ENCODE results near the gene TMEM8B.

Gene TMEM8B

GRCh38 chr9:35831040-35831439 is 2.0 kb downstream of the TMEM8B start:
- no peak overlapping the region for H3K9ac ChIP-seq (ENCODE audit: low read depth, low read length)
- no peak overlapping the region for H3K4me2 ChIP-seq (ENCODE audit: low read length)
- no peaks in the 10 kb centered on the region for H3K36me3 ChIP-seq (ENCODE audit: insufficient read depth, low read length)
- no peaks in the 10 kb centered on the region for H3K27me3 ChIP-seq (ENCODE audit: control insufficient read depth, insufficient read depth, low read length)
- peaks cover 38% of the 10 kb centered on the region for H3K4me1 ChIP-seq (ENCODE audit: control insufficient read depth, insufficient read depth, low read length)
- H3K4me3 ChIP-seq (ENCODE audit: low read length) = no peak overlapping the region
- H3K9me3 ChIP-seq (replicated peaks; ENCODE audit: low read length) = no peaks in the 10 kb centered on the region

DNA sequence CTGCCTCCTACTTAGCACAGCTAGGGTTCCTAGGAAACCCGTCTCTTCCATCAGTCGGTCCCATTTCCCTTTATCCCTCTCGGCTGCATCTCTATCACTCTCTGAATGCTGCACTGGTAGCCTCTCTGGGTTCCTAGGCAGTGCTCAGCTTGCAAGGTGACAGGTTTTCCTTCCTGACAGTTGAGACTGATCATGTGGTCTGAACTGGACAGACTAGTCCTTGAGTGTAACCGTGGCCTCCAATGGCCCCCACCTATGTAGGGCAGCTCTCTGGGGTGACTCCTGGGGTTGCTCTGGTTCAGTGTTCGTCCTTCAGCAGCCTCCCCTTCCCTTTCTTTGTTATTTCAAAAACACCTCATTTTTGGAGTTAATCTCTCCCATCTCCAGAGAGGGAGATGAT is 3.8 kb downstream of the TMEM8B start:
- H3K4me3 ChIP-seq (ENCODE audit: low read length) = no peak overlapping the region
- no peaks in the 10 kb centered on the region for H3K9me3 ChIP-seq (replicated peaks; ENCODE audit: low read length)
- H3K27me3 ChIP-seq (ENCODE audit: control insufficient read depth, insufficient read depth, low read length) = no peaks in the 10 kb centered on the region
- no peak overlapping the region for H3K4me2 ChIP-seq (ENCODE audit: low read length)
- H3K4me1 ChIP-seq (ENCODE audit: control insufficient read depth, insufficient read depth, low read length) = peaks cover 24% of the 10 kb centered on the region
- H3K9ac ChIP-seq (ENCODE audit: low read depth, low read length) = no peak overlapping the region
- H3K36me3 ChIP-seq (ENCODE audit: insufficient read depth, low read length) = no peaks in the 10 kb centered on the region

GRCh38 chr9:35834260-35835215 is 5.5 kb downstream of the TMEM8B start:
- H3K4me1 ChIP-seq (ENCODE audit: control insufficient read depth, insufficient read depth, low read length) = peaks cover 15% of the 10 kb centered on the region
- no peaks in the 10 kb centered on the region for H3K36me3 ChIP-seq (ENCODE audit: insufficient read depth, low read length)
- H3K9me3 ChIP-seq (replicated peaks; ENCODE audit: low read length) = no peaks in the 10 kb centered on the region
- H3K27me3 ChIP-seq (ENCODE audit: control insufficient read depth, insufficient read depth, low read length) = no peaks in the 10 kb centered on the region
- no peak overlapping the region for H3K4me2 ChIP-seq (ENCODE audit: low read length)
- H3K9ac ChIP-seq (ENCODE audit: low read depth, low read length) = no peak overlapping the region
- no peak overlapping the region for H3K4me3 ChIP-seq (ENCODE audit: low read length)

DNA sequence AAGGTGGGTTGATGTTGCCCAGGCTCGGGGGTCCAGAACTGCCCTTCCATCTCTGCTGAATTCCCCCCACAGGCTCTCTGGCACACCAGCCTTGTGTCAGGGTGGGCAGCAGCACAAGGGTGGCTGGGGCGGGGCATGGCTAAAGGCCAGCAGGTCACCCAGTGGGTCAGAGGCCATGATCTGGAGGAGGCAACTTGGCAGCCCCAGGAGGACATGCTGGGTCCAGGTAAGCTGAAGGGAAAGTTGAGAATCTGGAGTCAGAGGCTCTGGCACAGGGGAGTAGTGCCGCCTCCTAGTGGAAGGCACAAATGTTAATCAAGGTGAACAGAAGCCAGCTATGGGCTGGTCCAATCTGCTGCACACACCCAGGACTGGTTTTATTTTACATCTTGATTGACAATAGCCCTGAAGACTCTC is 6.2 kb downstream of the TMEM8B start:
- H3K36me3 ChIP-seq (ENCODE audit: insufficient read depth, low read length) = no peaks in the 10 kb centered on the region
- no peaks in the 10 kb centered on the region for H3K9me3 ChIP-seq (replicated peaks; ENCODE audit: low read length)
- H3K4me1 ChIP-seq (ENCODE audit: control insufficient read depth, insufficient read depth, low read length) = peaks cover 9% of the 10 kb centered on the region
- no peaks in the 10 kb centered on the region for H3K27me3 ChIP-seq (ENCODE audit: control insufficient read depth, insufficient read depth, low read length)
- H3K9ac ChIP-seq (ENCODE audit: low read depth, low read length) = no peak overlapping the region
- no peak overlapping the region for H3K4me2 ChIP-seq (ENCODE audit: low read length)
- H3K4me3 ChIP-seq (ENCODE audit: low read length) = no peak overlapping the region

DNA sequence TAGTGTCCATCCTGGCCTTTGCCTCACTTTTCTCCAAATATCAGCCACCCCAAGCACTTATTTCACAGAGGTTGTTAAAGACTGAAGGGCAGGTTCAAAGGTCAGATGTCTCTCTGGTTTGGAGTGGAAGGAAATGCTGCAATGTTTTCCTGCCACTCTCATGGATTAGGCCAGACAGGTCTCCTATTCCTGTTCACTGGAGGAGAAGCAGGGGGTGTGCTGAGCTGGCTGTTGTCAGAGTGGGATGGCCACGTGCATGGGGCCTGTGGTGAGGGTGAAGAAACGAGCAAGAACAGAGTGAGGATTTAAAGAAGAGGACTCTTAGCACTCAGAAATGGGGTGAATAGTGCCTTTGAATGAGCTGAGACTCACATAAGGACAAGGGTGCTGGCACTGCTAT is 6.7 kb downstream of the TMEM8B start:
- Histone ChIP-seq H3K27me3 (ENCODE audit: control insufficient read depth, insufficient read depth, low read length) (no peaks in the 10 kb centered on the region), H3K4me1 (ENCODE audit: control insufficient read depth, insufficient read depth, low read length) (peaks cover 9% of the 10 kb centered on the region), H3K9ac (ENCODE audit: low read depth, low read length) (no peak overlapping the region)

DNA sequence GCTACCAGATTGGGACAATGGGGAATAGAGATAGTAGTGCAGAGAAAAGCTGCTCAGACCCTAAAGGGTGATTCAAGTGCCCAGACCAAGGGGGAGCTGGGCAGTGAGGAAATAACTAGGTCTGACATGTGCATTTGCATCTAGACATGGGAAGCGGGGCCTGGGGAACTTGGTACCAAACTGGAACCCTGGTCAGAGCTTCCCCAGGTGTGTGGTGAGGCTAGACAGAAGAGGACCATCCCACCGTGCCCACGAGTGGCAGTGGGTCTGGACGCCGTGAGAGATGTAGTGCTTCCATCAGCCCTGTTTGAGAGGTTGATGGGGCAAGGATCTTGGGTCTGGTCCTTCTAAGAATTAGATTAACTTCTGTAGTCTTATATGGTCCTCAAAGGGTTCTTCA is 7.6 kb downstream of the TMEM8B start:
- no peaks in the 10 kb centered on the region for H3K36me3 ChIP-seq (ENCODE audit: insufficient read depth, low read length)
- H3K9me3 ChIP-seq (replicated peaks; ENCODE audit: low read length) = no peaks in the 10 kb centered on the region
- H3K27me3 ChIP-seq (ENCODE audit: control insufficient read depth, insufficient read depth, low read length) = no peaks in the 10 kb centered on the region
- H3K9ac ChIP-seq (ENCODE audit: low read depth, low read length) = no peak overlapping the region
- peaks cover 9% of the 10 kb centered on the region for H3K4me1 ChIP-seq (ENCODE audit: control insufficient read depth, insufficient read depth, low read length)
- no peak overlapping the region for H3K4me3 ChIP-seq (ENCODE audit: low read length)
- no peak overlapping the region for H3K4me2 ChIP-seq (ENCODE audit: low read length)

More for the DNA sequence above, 6.7 kb downstream of the TMEM8B start:
- Histone ChIP-seq H3K9me3 (replicated peaks; ENCODE audit: low read length) (no peaks in the 10 kb centered on the region), H3K36me3 (ENCODE audit: insufficient read depth, low read length) (no peaks in the 10 kb centered on the region), H3K4me2 (ENCODE audit: low read length) (no peak overlapping the region), H3K4me3 (ENCODE audit: low read length) (no peak overlapping the region)

DNA sequence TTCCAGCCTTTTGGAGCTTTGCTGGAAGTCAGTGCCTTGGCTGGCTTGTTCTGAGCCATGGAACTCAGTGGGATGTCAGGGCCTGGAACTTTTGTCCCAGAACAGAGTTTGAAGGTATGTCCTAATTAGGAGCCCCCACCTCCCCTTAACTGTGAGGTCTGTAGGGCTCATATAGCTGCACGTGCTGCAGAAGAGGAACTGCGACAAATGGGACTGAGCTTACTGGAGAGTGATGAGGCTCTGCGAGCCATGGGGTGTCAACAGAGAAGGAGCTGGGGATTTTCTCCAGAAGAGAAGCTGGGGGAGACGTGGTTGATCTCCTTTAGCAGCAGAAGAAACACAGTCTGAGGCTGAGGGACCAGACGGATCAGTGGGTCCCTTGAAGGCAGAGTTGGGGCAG is 10.9 kb downstream of the TMEM8B start:
- Histone ChIP-seq H3K27me3 (ENCODE audit: control insufficient read depth, insufficient read depth, low read length) (no peaks in the 10 kb centered on the region), H3K9ac (ENCODE audit: low read depth, low read length) (no peak overlapping the region), H3K4me3 (ENCODE audit: low read length) (no peak overlapping the region), H3K4me2 (ENCODE audit: low read length) (no peak overlapping the region), H3K4me1 (ENCODE audit: control insufficient read depth, insufficient read depth, low read length) (peaks cover 10% of the 10 kb centered on the region), H3K9me3 (replicated peaks; ENCODE audit: low read length) (no peaks in the 10 kb centered on the region), H3K36me3 (ENCODE audit: insufficient read depth, low read length) (no peaks in the 10 kb centered on the region)

DNA sequence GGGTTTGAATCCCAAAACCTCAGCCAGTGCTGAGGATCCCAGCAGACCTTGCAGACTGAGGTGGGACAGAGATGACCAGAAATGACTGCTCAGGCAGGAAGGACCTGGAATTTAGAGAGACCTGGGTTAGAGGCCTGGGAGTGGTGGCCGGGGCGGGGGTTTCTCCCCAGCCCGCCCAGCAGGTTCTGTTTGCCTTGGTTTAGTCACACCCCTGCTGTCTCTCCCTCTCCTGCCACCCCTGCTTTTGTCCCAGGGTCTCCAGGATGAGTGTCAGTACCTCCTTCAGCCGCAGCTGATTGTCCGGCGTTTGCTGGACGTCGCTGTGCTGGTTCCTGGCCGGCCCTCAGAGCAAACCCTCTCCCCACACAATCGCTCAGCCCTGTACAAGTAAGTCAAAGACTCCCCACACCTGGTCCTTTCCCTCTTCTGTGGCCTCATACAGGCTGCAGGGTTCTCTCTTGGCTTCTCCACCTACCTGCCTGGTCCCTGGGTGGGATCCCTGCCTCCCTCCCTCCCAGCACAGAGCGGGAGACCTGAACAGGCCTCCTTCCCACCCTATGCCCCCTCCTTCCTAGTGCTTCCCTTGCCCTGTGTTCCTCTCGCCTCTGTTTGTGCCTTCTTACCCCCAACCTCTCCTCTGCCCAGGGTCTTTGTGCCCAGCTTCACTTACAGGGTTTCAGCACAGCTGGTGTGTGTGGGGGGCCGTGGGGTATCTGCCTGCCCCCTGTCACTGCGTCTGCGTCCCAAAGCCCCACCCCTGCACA is 12.0 kb downstream of the TMEM8B start:
- no peaks in the 10 kb centered on the region for H3K27me3 ChIP-seq (ENCODE audit: control insufficient read depth, insufficient read depth, low read length)
- no peak overlapping the region for H3K4me3 ChIP-seq (ENCODE audit: low read length)
- peaks cover 18% of the 10 kb centered on the region for H3K4me1 ChIP-seq (ENCODE audit: control insufficient read depth, insufficient read depth, low read length)
- no peak overlapping the region for H3K9ac ChIP-seq (ENCODE audit: low read depth, low read length)
- H3K9me3 ChIP-seq (replicated peaks; ENCODE audit: low read length) = no peaks in the 10 kb centered on the region
- no peak overlapping the region for H3K4me2 ChIP-seq (ENCODE audit: low read length)
- H3K36me3 ChIP-seq (ENCODE audit: insufficient read depth, low read length) = no peaks in the 10 kb centered on the region

GRCh38 chr9:35841645-35841900 is 12.5 kb downstream of the TMEM8B start:
- Histone ChIP-seq H3K4me1 (ENCODE audit: control insufficient read depth, insufficient read depth, low read length) (peaks cover 18% of the 10 kb centered on the region), H3K4me3 (ENCODE audit: low read length) (no peak overlapping the region), H3K9me3 (replicated peaks; ENCODE audit: low read length) (no peaks in the 10 kb centered on the region)

DNA sequence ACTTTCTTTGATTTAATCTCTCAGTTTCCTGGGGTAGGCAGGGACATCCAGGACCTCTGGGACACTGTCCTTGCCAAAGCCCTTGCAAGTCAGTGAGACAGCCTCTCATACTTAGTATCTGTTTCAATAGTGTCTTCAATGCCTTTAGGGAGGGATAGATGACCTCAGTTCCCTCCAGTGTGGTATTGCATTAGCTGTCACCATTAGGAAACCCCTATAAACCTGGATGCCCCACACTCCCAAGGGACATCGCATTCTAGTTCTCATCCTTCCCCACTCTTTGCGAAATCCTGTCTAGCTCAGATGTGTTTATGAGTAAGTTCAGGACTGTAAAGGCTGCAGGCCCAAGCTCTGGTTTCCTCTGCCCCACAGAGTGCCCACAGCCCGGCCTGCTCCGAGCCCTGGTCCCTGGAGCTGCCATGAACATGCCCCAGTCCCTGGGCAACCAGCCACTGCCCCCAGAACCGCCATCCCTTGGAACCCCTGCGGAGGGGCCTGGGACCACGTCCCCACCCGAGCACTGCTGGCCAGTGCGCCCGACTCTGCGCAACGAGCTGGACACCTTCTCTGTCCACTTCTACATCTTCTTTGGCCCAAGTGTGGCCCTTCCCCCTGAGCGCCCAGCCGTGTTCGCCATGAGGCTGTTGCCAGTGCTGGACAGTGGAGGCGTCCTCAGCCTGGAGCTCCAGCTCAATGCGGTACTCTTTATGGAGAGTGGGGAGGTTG is 13.2 kb downstream of the TMEM8B start:
- H3K36me3 ChIP-seq (ENCODE audit: insufficient read depth, low read length) = no peaks in the 10 kb centered on the region
- H3K9me3 ChIP-seq (replicated peaks; ENCODE audit: low read length) = no peaks in the 10 kb centered on the region
- H3K4me1 ChIP-seq (ENCODE audit: control insufficient read depth, insufficient read depth, low read length) = peaks cover 19% of the 10 kb centered on the region
- H3K4me2 ChIP-seq (ENCODE audit: low read length) = no peak overlapping the region
- H3K27me3 ChIP-seq (ENCODE audit: control insufficient read depth, insufficient read depth, low read length) = no peaks in the 10 kb centered on the region
- H3K9ac ChIP-seq (ENCODE audit: low read depth, low read length) = no peak overlapping the region
- no peak overlapping the region for H3K4me3 ChIP-seq (ENCODE audit: low read length)

More at GRCh38 chr9:35841645-35841900, 12.5 kb downstream of the TMEM8B start:
- H3K9ac ChIP-seq (ENCODE audit: low read depth, low read length) = no peak overlapping the region
- no peaks in the 10 kb centered on the region for H3K27me3 ChIP-seq (ENCODE audit: control insufficient read depth, insufficient read depth, low read length)
- H3K4me2 ChIP-seq (ENCODE audit: low read length) = no peak overlapping the region
- no peaks in the 10 kb centered on the region for H3K36me3 ChIP-seq (ENCODE audit: insufficient read depth, low read length)

GRCh38 chr9:35842795-35843194 is 13.8 kb downstream of the TMEM8B start:
- no peak overlapping the region for H3K9ac ChIP-seq (ENCODE audit: low read depth, low read length)
- H3K9me3 ChIP-seq (replicated peaks; ENCODE audit: low read length) = no peaks in the 10 kb centered on the region
- no peaks in the 10 kb centered on the region for H3K27me3 ChIP-seq (ENCODE audit: control insufficient read depth, insufficient read depth, low read length)
- H3K4me1 ChIP-seq (ENCODE audit: control insufficient read depth, insufficient read depth, low read length) = peaks cover 25% of the 10 kb centered on the region
- no peak overlapping the region for H3K4me3 ChIP-seq (ENCODE audit: low read length)
- H3K36me3 ChIP-seq (ENCODE audit: insufficient read depth, low read length) = no peaks in the 10 kb centered on the region
- H3K4me2 ChIP-seq (ENCODE audit: low read length) = no peak overlapping the region
